Testis (tissue), 3 donors: ENCODE data around the gene DEFB131B. TPM values are rescaled to one million over a fixed set of nuclear protein-coding genes. Genes with fewer than 3 reads are reported as not detected.

ENCODE experiments used
- DNase-seq: peaks from one replicate; pipeline ENCODE4 v3.0.0-alpha.2; 2019
- H3K27ac ChIP-seq, 2 donors: fragments of 200-600 bp; sonication (generic); one replicate each; pipeline ENCODE4 v1.5.1; 2019
- H3K27me3 ChIP-seq: fragments of 200-600 bp; sonication (generic); one replicate; pipeline ENCODE4 v1.5.1; 2019
- H3K36me3 ChIP-seq: fragments of 200-600 bp; sonication (generic); one replicate; pipeline ENCODE4 v1.5.1; 2017; ENCODE audit warnings: low read depth; ENCODE audit errors: missing control alignments
- H3K4me1 ChIP-seq: fragments of 200-600 bp; sonication (generic); one replicate; pipeline ENCODE4 v1.5.1; 2019
- H3K4me3 ChIP-seq, 2 donors: fragments of 200-600 bp; sonication (generic); one replicate each; pipeline ENCODE4 v1.5.1; 2017 to 2019
- H3K9me3 ChIP-seq: fragments of 200-600 bp; sonication (generic); one replicate; pipeline ENCODE4 v1.5.1; 2017
- CTCF ChIP-seq, 3 experiments: fragments of 450-650 bp in 2 of 3; fragments of 200-600 bp in 1 of 3; sonication (generic) in 1 of 3; IDR thresholded peaks; one replicate each; pipeline ENCODE4 v1.5.1; 2016 to 2019; ENCODE audit warnings: antibody characterized with exemption in 3 of 3, mild to moderate bottlenecking in 2 of 3, moderate library complexity in 1 of 3
- POLR2A ChIP-seq: fragments of 450-650 bp; IDR thresholded peaks from one replicate; pipeline ENCODE4 v1.6.1; 2017; ENCODE audit warnings: antibody characterized with exemption, mild to moderate bottlenecking, moderate library complexity
- WGBS, 2 donors: methylation state at CpG; one replicate each; pipeline ENCODE4 v1.1.5; 2018; 5-methylcytosine and 5-hydroxymethylcytosine counted together
- intact Hi-C: fragments of 100-400 bp; cut with DNase I; formaldehyde crosslinking; loops from one replicate; pipeline ENCODE4 v1.15.1; 2023; ENCODE audit warnings: low total_unique reads
- polyA plus RNA-seq: library from polyadenylated mRNA; stranded (reverse); fragments of 350-450 nt; fragmentation: Illumina TruSeq; extraction: RNeasy Lipid Tissue Mini Kit (QIAGEN cat#74804); gene quantifications from one replicate; pipeline ENCODE4 v1.2.3, GENCODE V29; 2014; ENCODE audit warnings: low read depth, low replicate concordance; ENCODE audit not compliant: insufficient read depth
- total RNA-seq, 2 donors: library from RNA; depleted of rRNA; stranded (reverse); fragments of >200 nt; gene quantifications; one replicate each; pipeline ENCODE4 v1.2.3, GENCODE V29; 2016

Gene DEFB131B
- total and polyA plus RNA-seq, 3 donors from 2014 or later: not detected

DNA sequence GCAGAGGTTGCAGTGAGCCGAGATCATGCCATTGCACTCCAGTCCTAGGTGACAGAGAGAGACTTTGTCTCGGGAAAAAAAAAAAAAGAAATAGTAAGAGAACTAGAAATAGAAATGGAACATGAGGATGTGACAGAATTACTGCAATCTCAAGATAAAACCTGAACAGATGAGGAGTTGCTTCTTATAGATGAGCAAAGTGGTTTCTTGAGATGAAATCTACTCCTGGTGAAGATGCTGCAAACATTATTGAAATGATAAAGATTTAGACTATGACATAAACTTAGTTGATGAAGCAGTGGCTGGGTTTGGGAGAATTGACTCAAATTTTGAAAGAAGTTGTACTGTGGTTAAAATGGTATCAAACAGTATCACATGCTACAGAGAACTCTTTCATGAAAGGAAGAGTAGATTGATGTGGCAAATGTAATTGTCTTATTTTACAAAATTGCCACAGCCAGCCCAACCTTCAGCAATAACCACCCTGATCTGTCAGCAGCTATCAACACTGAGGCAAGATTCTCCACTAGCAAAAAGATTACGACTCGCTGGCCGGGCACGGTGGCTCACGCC lies 36.5 kb downstream of the DEFB131B start:
- Histone ChIP-seq H3K36me3 (no peaks in the 10 kb centered on the region), H3K27me3 (no peaks in the 10 kb centered on the region), H3K4me1 (no peaks in the 10 kb centered on the region), H3K27ac (no peak overlapping the region), H3K4me3 (no peak overlapping the region), H3K9me3 (no peaks in the 10 kb centered on the region)
- TF ChIP-seq POLR2A (no peak), CTCF (IDR thresholded peaks at IDR 0.05) (no peak)
- no peak for DNase-seq
- intact Hi-C loops: no loop called here
- 90 to 99% methylated on average over 7 of the region's 7 CpGs for WGBS, 2 donors

GRCh38 chr11:71917646-71918140 lies 39.4 kb downstream of the DEFB131B start:
- H3K27ac ChIP-seq: no peak overlapping the region
- TF ChIP-seq CTCF (IDR thresholded peaks at IDR 0.05) (no peak), POLR2A (no peak)

GRCh38 chr11:71927820-71928736 lies 49.8 kb downstream of the DEFB131B start, which contains the start of gene XNDC1N:
XNDC1N (minus strand) TSS chr11:71928594; CDS start chr11:71923353, 5,241 bp downstream.
- peaks cover 13% of the 10 kb centered on the region for H3K4me1 ChIP-seq

More at GRCh38 chr11:71917646-71918140, 39.4 kb downstream of the DEFB131B start:
- Histone ChIP-seq H3K4me3 (no peak overlapping the region), H3K36me3 (no peaks in the 10 kb centered on the region), H3K4me1 (no peaks in the 10 kb centered on the region), H3K9me3 (no peaks in the 10 kb centered on the region), H3K27me3 (no peaks in the 10 kb centered on the region)
- WGBS, 2 donors: 88 to 90% methylated on average over 9 of the region's 9 CpGs
- DNase-seq: no peak
- intact Hi-C loops: no loop called here

GRCh38 chr11:71928737-71929443 lies 50.6 kb downstream of the DEFB131B start, which contains the start of gene RNF121:
RNF121 (plus strand) TSS chr11:71929046; CDS start chr11:71929062, 16 bp downstream.
- H3K4me1 ChIP-seq: peaks cover 13% of the 10 kb centered on the region
- DNase-seq: peak; percentile 99
- no peaks in the 10 kb centered on the region for H3K9me3 ChIP-seq
- intact Hi-C loops: no loop called here
- TF ChIP-seq CTCF (IDR thresholded peaks at IDR 0.05) (no peak), POLR2A (no peak)
- H3K27me3 ChIP-seq: no peaks in the 10 kb centered on the region
- peak within 1 kb of the TSS; percentile 88 to 90 for H3K27ac ChIP-seq
- WGBS, 2 donors: 1% methylated on average over 32 of the region's 32 CpGs
- no peaks in the 10 kb centered on the region for H3K36me3 ChIP-seq
- H3K4me3 ChIP-seq: peak within 1 kb of the TSS; percentile 79 to 81

More at GRCh38 chr11:71927820-71928736, 49.8 kb downstream of the DEFB131B start, which contains the start of gene XNDC1N:
- WGBS, 2 donors: 0 to 1% methylated on average over 40 of the region's 40 CpGs
- H3K27ac ChIP-seq: peak within 1 kb of the TSS; percentile 88 to 90
- no peaks in the 10 kb centered on the region for H3K27me3 ChIP-seq
- H3K4me3 ChIP-seq: peak within 1 kb of the TSS; percentile 79 to 81
- H3K36me3 ChIP-seq: no peaks in the 10 kb centered on the region
- intact Hi-C loops: no loop called here
- peak; percentile 89 for DNase-seq
- TF ChIP-seq CTCF (IDR thresholded peaks at IDR 0.05): no peak
- no peak for TF ChIP-seq POLR2A
- no peaks in the 10 kb centered on the region for H3K9me3 ChIP-seq
